GM19438 (cell line): ENCODE results near the gene ACSL3.

Experiments
- ATAC-seq: cut with Tn5 transposase; IDR thresholded peaks from one replicate; pipeline ENCODE4 v1.9.1; 2021; ENCODE audit warnings: low read depth; ENCODE audit not compliant: unreplicated experiment

Gene ACSL3

GRCh38 chr2:222878877-222879603, 18.2 kb downstream of the ACSL3 start:
- ATAC-seq = no peak

- ATAC-seq = no peak
Observed at GRCh38 chr2:222879604-222879933, 18.7 kb downstream of the ACSL3 start.

- no peak for ATAC-seq
Observed at GRCh38 chr2:222882484-222882928, 21.7 kb downstream of the ACSL3 start.

GRCh38 chr2:222883420-222883819, 22.6 kb downstream of the ACSL3 start:
- ATAC-seq = no peak

GRCh38 chr2:222884114-222884771, 23.4 kb downstream of the ACSL3 start:
- no peak for ATAC-seq

GRCh38 chr2:222884805-222885424, 24.1 kb downstream of the ACSL3 start:
- no peak for ATAC-seq

GRCh38 chr2:222887124-222887523, 26.3 kb downstream of the ACSL3 start:
- no peak for ATAC-seq

- ATAC-seq = no peak
Observed at GRCh38 chr2:222888716-222889115, 27.9 kb downstream of the ACSL3 start.

GRCh38 chr2:222891890-222892289, 31.1 kb downstream of the ACSL3 start:
- no peak for ATAC-seq

- no peak for ATAC-seq
Observed at GRCh38 chr2:222892321-222892720, 31.5 kb downstream of the ACSL3 start.

- ATAC-seq = no peak
Observed at GRCh38 chr2:222892761-222893160, 31.9 kb downstream of the ACSL3 start.

GRCh38 chr2:222893716-222894115, 32.9 kb downstream of the ACSL3 start:
- no peak for ATAC-seq

GRCh38 chr2:222895144-222895543, 34.3 kb downstream of the ACSL3 start:
- no peak for ATAC-seq

GRCh38 chr2:222897898-222898297, 37.1 kb downstream of the ACSL3 start:
- ATAC-seq = no peak

- ATAC-seq = no peak
Observed at GRCh38 chr2:222899413-222900181, 38.8 kb downstream of the ACSL3 start.

GRCh38 chr2:222900354-222900753, 39.5 kb downstream of the ACSL3 start:
- no peak for ATAC-seq

GRCh38 chr2:222902660-222903059, 41.8 kb downstream of the ACSL3 start:
- no peak for ATAC-seq

GRCh38 chr2:222903234-222904220, 42.7 kb downstream of the ACSL3 start:
- ATAC-seq = peak; percentile 91

- ATAC-seq = no peak
Observed at GRCh38 chr2:222904557-222905258, 43.9 kb downstream of the ACSL3 start.
